Measurements from ENCODE around the gene XDH. TPM values are rescaled to one million over a fixed set of nuclear protein-coding genes. Genes with fewer than 3 reads are reported as not detected.

XDH gene
- total RNA-seq, 1 experiment from 2014 or later: 0.08 TPM

- Histone ChIP-seq H3K4me1 (ENCODE audit: control insufficient read depth, insufficient read depth, low read length) (no peaks in the 10 kb centered on the region), H3K27ac (ENCODE audit: low read length) (no peak overlapping the region), H3K4me3 (ENCODE audit: low read depth in 2 of 2, low read length in 2 of 2) (no peak overlapping the region), H3K27me3 (ENCODE audit: control insufficient read depth, insufficient read depth, low read length) (no peaks in the 10 kb centered on the region), H3K36me3 (ENCODE audit: control insufficient read depth, insufficient read depth, low read length) (no peaks in the 10 kb centered on the region), H3K9me3 (ENCODE audit: control insufficient read depth, insufficient read depth, low read depth, low read length) (no peaks in the 10 kb centered on the region)
- no TSS peak for BruUV-seq (replicated peaks)
- in situ Hi-C loops (cut with HindIII; ENCODE audit: low pct_unique_long_range_greater_than_20kb, low sequenced_read_pairs) (no loop called here), intact Hi-C loops (cut with micrococcal nuclease; ENCODE audit: unreplicated experiment) (no loop called here)
- ChIA-PET CTCF (no interaction called here), POLR2A (no interaction called here)
- DNase-seq (ENCODE audit: low read depth, low spot score) (no peak), ATAC-seq (no peak)
- TF ChIP-seq POLR2AphosphoS5 (IDR thresholded peaks at IDR 0.05; ENCODE audit: low read depth, low read length) (no peak), REST (IDR thresholded peaks at IDR 0.05; ENCODE audit: insufficient read depth in 1 of 2, low read depth in 2 of 2, low read length in 1 of 2) (no peak), CTCF (IDR thresholded peaks at IDR 0.05) (no peak), SIN3A (IDR thresholded peaks at IDR 0.05; ENCODE audit: borderline replicate concordance, insufficient read depth, low read depth, low read length) (no peak), TCF7L2 (IDR thresholded peaks at IDR 0.05; ENCODE audit: low read depth, low read length) (no peak)
Observed at GRCh38 chr2:31404827-31405226, 9.7 kb downstream of the XDH start.

DNA sequence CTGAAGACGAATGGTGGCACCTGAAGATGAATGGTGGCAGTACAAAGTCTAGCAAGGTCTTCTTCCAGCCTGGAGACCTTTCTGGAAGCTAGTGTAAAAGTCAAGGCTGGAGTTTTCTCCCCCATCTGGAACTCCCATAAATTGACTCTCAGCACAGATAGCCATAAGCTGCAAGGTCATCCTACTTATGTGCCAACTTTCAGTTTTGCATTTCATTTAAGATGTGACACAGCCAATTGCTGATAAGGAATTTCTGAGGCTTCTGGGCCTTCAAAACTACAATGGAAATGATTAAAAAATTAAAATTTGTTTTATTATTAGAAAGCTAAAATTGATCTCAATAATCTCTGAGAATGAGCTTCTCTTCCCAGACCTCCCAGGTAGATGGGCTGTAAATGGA is 10.2 kb downstream of the XDH start:
- Histone ChIP-seq H3K36me3 (ENCODE audit: control insufficient read depth, insufficient read depth, low read length) (no peaks in the 10 kb centered on the region), H3K27ac (ENCODE audit: low read length) (no peak overlapping the region), H3K4me1 (ENCODE audit: control insufficient read depth, insufficient read depth, low read length) (no peaks in the 10 kb centered on the region), H3K27me3 (ENCODE audit: control insufficient read depth, insufficient read depth, low read length) (no peaks in the 10 kb centered on the region), H3K4me3 (ENCODE audit: low read depth in 2 of 2, low read length in 2 of 2) (no peak overlapping the region), H3K9me3 (ENCODE audit: control insufficient read depth, insufficient read depth, low read depth, low read length) (no peaks in the 10 kb centered on the region)
- DNase-seq (ENCODE audit: low read depth, low spot score) (no peak), ATAC-seq (no peak)
- POLR2A ChIA-PET: no interaction called here
- intact Hi-C loops (cut with micrococcal nuclease; ENCODE audit: unreplicated experiment) (no loop called here), in situ Hi-C loops (cut with HindIII; ENCODE audit: low pct_unique_long_range_greater_than_20kb, low sequenced_read_pairs) (no loop called here)
- TF ChIP-seq SIN3A (IDR thresholded peaks at IDR 0.05; ENCODE audit: borderline replicate concordance, insufficient read depth, low read depth, low read length) (no peak), TCF7L2 (IDR thresholded peaks at IDR 0.05; ENCODE audit: low read depth, low read length) (no peak), REST (IDR thresholded peaks at IDR 0.05; ENCODE audit: insufficient read depth in 1 of 2, low read depth in 2 of 2, low read length in 1 of 2) (no peak), CTCF (IDR thresholded peaks at IDR 0.05) (no peak), POLR2AphosphoS5 (IDR thresholded peaks at IDR 0.05; ENCODE audit: low read depth, low read length) (no peak)
- no TSS peak for BruUV-seq (replicated peaks)
- CTCF ChIA-PET: no interaction called here

All from Panc1 (cell line).